GM13976 (cell line): Measurements from ENCODE around the gene PKP3.
"Not testable (repeated sequence)": the region's sequence is repeated elsewhere in the genome, so short reads cannot be mapped to it uniquely, and the experiment has no call there.

Experiments
- DNase-seq: peaks from one replicate; pipeline ENCODE4 v3.0.0; 2012; ENCODE audit warnings: low spot score
- CTCF ChIP-seq: IDR thresholded peaks from 2 replicates; pipeline ENCODE4 v1.5.1; 2012; ENCODE audit warnings: borderline replicate concordance, mild to moderate bottlenecking; ENCODE audit not compliant: insufficient read depth; ENCODE audit errors: extremely low read depth, missing control alignments, control extremely low read depth
- in situ Hi-C: fragments of 300-500 bp; cut with MboI; formaldehyde crosslinking; loops from one replicate; pipeline ENCODE4 v1.12.0; 2022; ENCODE audit warnings: low sequenced_read_pairs, mixed read lengths, inconsistent platforms; ENCODE audit not compliant: unreplicated experiment

PKP3 gene

GRCh38 chr11:386483-386882 lies 7.5 kb upstream of the PKP3 start:
- no peak for TF ChIP-seq CTCF
- in situ Hi-C loops = no loop called here
- DNase-seq = no peak

- no peak for TF ChIP-seq CTCF
- in situ Hi-C loops = no loop called here
- no peak for DNase-seq
Measured at GRCh38 chr11:387193-387793, 6.7 kb upstream of the PKP3 start.

GRCh38 chr11:389369-389768 lies 4.6 kb upstream of the PKP3 start:
- DNase-seq = not testable (repeated sequence)

GRCh38 chr11:390175-390574 lies 3.8 kb upstream of the PKP3 start:
- no peak for DNase-seq
- in situ Hi-C loops = no loop called here
- TF ChIP-seq CTCF = no peak

More at GRCh38 chr11:389369-389768, 4.6 kb upstream of the PKP3 start:
- in situ Hi-C loops = not testable (repeated sequence)

GRCh38 chr11:391117-392017 lies 2.6 kb upstream of the PKP3 start:
- DNase-seq = no peak
- in situ Hi-C loops = no loop called here
- TF ChIP-seq CTCF = no peak

GRCh38 chr11:392102-392777 lies 1.8 kb upstream of the PKP3 start:
- in situ Hi-C loops = no loop called here
- DNase-seq = no peak
- TF ChIP-seq CTCF = no peak

GRCh38 chr11:393219-394033 lies 583 bp upstream of the PKP3 start:
- DNase-seq = no peak
- no peak for TF ChIP-seq CTCF
- in situ Hi-C loops = no loop called here
